ENCODE measurements around the gene ELAVL1. TPM values are rescaled to one million over a fixed set of nuclear protein-coding genes. Genes with fewer than 3 reads are reported as not detected.

The ELAVL1 gene
- total RNA-seq, 1 donor from 2014 or later = 107 TPM

GRCh38 chr19:7978179-7978825 is 27.1 kb downstream of the ELAVL1 start:
- Histone ChIP-seq H3K27ac (ENCODE audit: low read depth, low read length) (no peak overlapping the region), H3K9ac (ENCODE audit: low read length) (no peak overlapping the region), H3K4me1 (ENCODE audit: insufficient read depth, low read length) (no peaks in the 10 kb centered on the region), H3K9me3 (ENCODE audit: insufficient read depth, low read depth, low read length) (no peaks in the 10 kb centered on the region), H2AFZ (ENCODE audit: low read depth, low read length) (no peak overlapping the region), H3K27me3 (ENCODE audit: insufficient read depth, low read length) (no peaks in the 10 kb centered on the region), H3K79me2 (ENCODE audit: insufficient read depth, low read length) (peaks cover 41% of the 10 kb centered on the region), H4K20me1 (ENCODE audit: insufficient read depth, low read length) (peaks cover 80% of the 10 kb centered on the region), H3K4me2 (ENCODE audit: low read length) (no peak overlapping the region), H3K36me3 (ENCODE audit: insufficient read depth, low read length) (peaks cover 3% of the 10 kb centered on the region), H3K4me3 (ENCODE audit: insufficient read depth, low read depth, low read length) (no peak overlapping the region)
- H3K9me3 Mint-ChIP-seq (ENCODE audit: unreplicated experiment) = no peaks in the 10 kb centered on the region
- no peaks in the 10 kb centered on the region for H3K27me3 Mint-ChIP-seq (ENCODE audit: low read depth, unreplicated experiment)
- TF ChIP-seq EZH2 (IDR thresholded peaks at IDR 0.05; ENCODE audit: insufficient read depth, low read length) = no peak
- no peak for TF ChIP-seq CTCF (IDR thresholded peaks at IDR 0.05; ENCODE audit: insufficient read depth, low read depth, low read length)
- H3K4me3 Mint-ChIP-seq (ENCODE audit: unreplicated experiment) = no peak overlapping the region
- peaks cover 7% of the 10 kb centered on the region for H3K36me3 Mint-ChIP-seq (ENCODE audit: low read depth, unreplicated experiment)
- no peaks in the 10 kb centered on the region for H3K4me1 Mint-ChIP-seq (ENCODE audit: low read depth, unreplicated experiment)
- no peak for FAIRE-seq
- H3K27ac Mint-ChIP-seq (ENCODE audit: unreplicated experiment) = no peak overlapping the region
- DNase-seq (ENCODE audit: low read depth) = no peak

GRCh38 chr19:7977723-7978040 is 27.8 kb downstream of the ELAVL1 start:
- Histone ChIP-seq H3K4me3 (ENCODE audit: insufficient read depth, low read depth, low read length) (no peak overlapping the region), H3K4me2 (ENCODE audit: low read length) (no peak overlapping the region), H3K27ac (ENCODE audit: low read depth, low read length) (no peak overlapping the region), H3K36me3 (ENCODE audit: insufficient read depth, low read length) (peaks cover 3% of the 10 kb centered on the region), H3K27me3 (ENCODE audit: insufficient read depth, low read length) (no peaks in the 10 kb centered on the region), H3K9ac (ENCODE audit: low read length) (no peak overlapping the region), H3K79me2 (ENCODE audit: insufficient read depth, low read length) (peaks cover 35% of the 10 kb centered on the region), H4K20me1 (ENCODE audit: insufficient read depth, low read length) (peaks cover 74% of the 10 kb centered on the region), H3K4me1 (ENCODE audit: insufficient read depth, low read length) (no peaks in the 10 kb centered on the region), H2AFZ (ENCODE audit: low read depth, low read length) (no peak overlapping the region), H3K9me3 (ENCODE audit: insufficient read depth, low read depth, low read length) (no peaks in the 10 kb centered on the region)
- Mint-ChIP-seq H3K27me3 (ENCODE audit: low read depth, unreplicated experiment) (no peaks in the 10 kb centered on the region), H3K4me1 (ENCODE audit: low read depth, unreplicated experiment) (no peaks in the 10 kb centered on the region), H3K9me3 (ENCODE audit: unreplicated experiment) (no peaks in the 10 kb centered on the region), H3K27ac (ENCODE audit: unreplicated experiment) (no peak overlapping the region), H3K4me3 (ENCODE audit: unreplicated experiment) (no peak overlapping the region), H3K36me3 (ENCODE audit: low read depth, unreplicated experiment) (peaks cover 8% of the 10 kb centered on the region)
- FAIRE-seq (no peak), DNase-seq (ENCODE audit: low read depth) (no peak)
- TF ChIP-seq EZH2 (IDR thresholded peaks at IDR 0.05; ENCODE audit: insufficient read depth, low read length) (no peak), CTCF (IDR thresholded peaks at IDR 0.05; ENCODE audit: insufficient read depth, low read depth, low read length) (no peak)

GRCh38 chr19:7977021-7977722 is 28.3 kb downstream of the ELAVL1 start:
- no peaks in the 10 kb centered on the region for H3K9me3 ChIP-seq (ENCODE audit: insufficient read depth, low read depth, low read length)
- DNase-seq (ENCODE audit: low read depth) (no peak), FAIRE-seq (no peak)
- Mint-ChIP-seq H3K36me3 (ENCODE audit: low read depth, unreplicated experiment) (peaks cover 8% of the 10 kb centered on the region), H3K27ac (ENCODE audit: unreplicated experiment) (no peak overlapping the region), H3K27me3 (ENCODE audit: low read depth, unreplicated experiment) (no peaks in the 10 kb centered on the region), H3K4me3 (ENCODE audit: unreplicated experiment) (no peak overlapping the region), H3K9me3 (ENCODE audit: unreplicated experiment) (no peaks in the 10 kb centered on the region), H3K4me1 (ENCODE audit: low read depth, unreplicated experiment) (no peaks in the 10 kb centered on the region)
- no peak overlapping the region for H3K27ac ChIP-seq (ENCODE audit: low read depth, low read length)
- H4K20me1 ChIP-seq (ENCODE audit: insufficient read depth, low read length) = peaks cover 68% of the 10 kb centered on the region
- peaks cover 30% of the 10 kb centered on the region for H3K79me2 ChIP-seq (ENCODE audit: insufficient read depth, low read length)
- H3K4me3 ChIP-seq (ENCODE audit: insufficient read depth, low read depth, low read length) = no peak overlapping the region
- no peak overlapping the region for H2AFZ ChIP-seq (ENCODE audit: low read depth, low read length)
- no peak overlapping the region for H3K9ac ChIP-seq (ENCODE audit: low read length)
- TF ChIP-seq EZH2 (IDR thresholded peaks at IDR 0.05; ENCODE audit: insufficient read depth, low read length) = no peak
- no peak for TF ChIP-seq CTCF (IDR thresholded peaks at IDR 0.05; ENCODE audit: insufficient read depth, low read depth, low read length)
- no peak overlapping the region for H3K4me2 ChIP-seq (ENCODE audit: low read length)
- H3K4me1 ChIP-seq (ENCODE audit: insufficient read depth, low read length) = no peaks in the 10 kb centered on the region
- peaks cover 3% of the 10 kb centered on the region for H3K36me3 ChIP-seq (ENCODE audit: insufficient read depth, low read length)
- H3K27me3 ChIP-seq (ENCODE audit: insufficient read depth, low read length) = no peaks in the 10 kb centered on the region
